HG03460 (cell line): Measurements from ENCODE around the gene SLC66A1.

Source experiments
- ATAC-seq: cut with Tn5 transposase; IDR thresholded peaks from one replicate; pipeline ENCODE4 v1.9.1; 2021; ENCODE audit not compliant: unreplicated experiment

SLC66A1 gene

GRCh38 chr1:19342062-19342750 lies 30.1 kb downstream of the SLC66A1 start:
- ATAC-seq: no peak

- no peak for ATAC-seq
Observed at GRCh38 chr1:19342894-19343616, 30.9 kb downstream of the SLC66A1 start.

GRCh38 chr1:19343617-19344350 lies 31.7 kb downstream of the SLC66A1 start:
- no peak for ATAC-seq

DNA sequence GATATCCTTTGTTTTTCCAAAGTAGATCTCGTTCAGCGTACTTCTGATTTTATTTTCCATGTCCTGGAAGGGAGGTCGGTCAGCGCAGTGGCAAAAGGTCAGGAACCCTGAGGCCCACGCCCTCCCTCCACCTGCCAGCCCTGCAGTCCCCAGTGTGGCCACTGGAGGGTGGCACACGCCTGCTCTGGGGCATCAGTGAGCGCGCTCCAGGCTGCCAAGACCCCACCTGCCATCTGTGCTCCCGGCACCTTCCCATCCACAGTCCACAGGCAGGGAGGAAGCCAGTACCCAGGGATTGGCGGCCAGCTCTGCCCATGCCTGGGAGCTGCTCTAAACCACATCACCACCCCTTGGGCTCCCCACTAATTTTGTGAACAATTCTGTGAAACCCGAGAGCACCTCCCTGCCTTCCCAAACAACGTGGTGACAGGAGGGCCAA lies 32.3 kb downstream of the SLC66A1 start:
- ATAC-seq: no peak

- ATAC-seq: no peak
Observed at GRCh38 chr1:19344831-19345230, 32.7 kb downstream of the SLC66A1 start.

DNA sequence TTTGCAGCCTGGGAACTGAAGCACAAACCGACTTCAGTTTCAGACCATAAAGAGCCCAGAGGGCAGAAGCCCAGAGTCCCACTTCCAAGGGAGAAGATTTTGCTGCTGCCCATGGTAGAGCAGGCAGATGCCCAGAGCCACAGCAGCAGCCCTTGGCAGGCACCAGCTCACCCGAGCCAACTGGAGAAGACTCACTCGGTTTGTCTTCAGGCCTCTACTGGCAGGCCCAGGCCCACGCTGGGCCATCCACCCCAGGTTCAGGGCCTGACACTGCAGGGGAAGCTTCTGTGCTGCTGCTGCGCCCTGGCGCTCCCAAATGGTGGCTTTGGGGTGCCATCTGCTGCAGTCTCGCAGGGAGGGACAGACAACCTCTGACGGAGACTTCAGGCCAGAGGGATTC lies 33.3 kb downstream of the SLC66A1 start:
- no peak for ATAC-seq

DNA sequence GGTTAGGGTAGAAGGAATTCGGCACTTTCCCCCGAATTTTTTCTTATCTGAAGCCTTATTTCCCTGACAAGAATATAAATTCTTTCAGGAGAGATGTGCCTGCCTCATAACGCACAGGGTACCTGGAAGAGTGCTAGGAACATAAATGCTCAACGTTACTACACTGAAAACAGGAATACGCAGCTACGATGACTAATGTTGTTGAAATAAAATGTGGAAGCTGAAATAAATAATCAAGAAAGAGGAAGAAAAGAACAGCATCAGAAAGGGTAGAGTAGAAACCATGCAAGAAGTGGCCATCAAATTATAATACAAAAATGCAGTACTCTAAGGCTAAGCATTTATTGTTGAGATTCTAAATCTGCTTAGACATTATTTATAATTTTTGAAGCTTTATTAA lies 33.9 kb downstream of the SLC66A1 start:
- ATAC-seq: no peak

- ATAC-seq: no peak
Observed at GRCh38 chr1:19347533-19348172, 35.5 kb downstream of the SLC66A1 start.

DNA sequence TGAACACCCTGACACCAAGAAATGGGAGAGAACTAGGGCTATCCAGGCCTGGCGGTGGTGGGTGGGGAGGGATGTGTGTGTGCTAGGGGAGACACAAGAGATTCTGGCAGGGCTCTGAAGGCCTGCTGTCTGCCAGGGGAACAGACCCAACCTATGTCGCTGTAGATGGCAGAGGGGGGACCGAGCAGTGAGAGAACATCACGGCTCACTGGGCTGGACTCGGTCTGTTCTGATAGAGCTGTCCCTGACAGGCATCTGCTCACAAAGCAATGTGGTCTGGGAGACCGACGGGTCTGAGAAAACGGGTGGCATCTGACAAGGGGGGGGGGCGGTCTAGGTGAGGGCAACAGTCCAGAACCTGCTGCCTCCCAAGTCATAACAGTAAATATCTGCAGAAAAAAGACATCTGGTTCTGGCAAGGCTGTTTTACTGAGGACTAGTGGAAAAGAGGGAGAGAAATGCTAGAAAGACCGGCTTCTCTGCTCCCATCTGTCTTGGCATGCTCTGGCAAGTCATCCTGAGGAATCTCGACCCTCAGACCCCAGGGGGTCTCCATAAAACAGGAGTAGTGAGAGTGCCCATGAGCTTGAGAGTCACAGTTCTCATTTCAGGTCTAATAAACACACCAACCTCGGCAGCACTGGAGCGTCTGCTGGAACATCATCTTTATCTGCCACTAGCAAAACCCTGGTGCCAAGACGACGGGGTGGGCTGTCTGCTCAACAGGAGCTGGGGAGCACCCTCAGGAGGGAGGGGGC lies 36.5 kb downstream of the SLC66A1 start:
- no peak for ATAC-seq

DNA sequence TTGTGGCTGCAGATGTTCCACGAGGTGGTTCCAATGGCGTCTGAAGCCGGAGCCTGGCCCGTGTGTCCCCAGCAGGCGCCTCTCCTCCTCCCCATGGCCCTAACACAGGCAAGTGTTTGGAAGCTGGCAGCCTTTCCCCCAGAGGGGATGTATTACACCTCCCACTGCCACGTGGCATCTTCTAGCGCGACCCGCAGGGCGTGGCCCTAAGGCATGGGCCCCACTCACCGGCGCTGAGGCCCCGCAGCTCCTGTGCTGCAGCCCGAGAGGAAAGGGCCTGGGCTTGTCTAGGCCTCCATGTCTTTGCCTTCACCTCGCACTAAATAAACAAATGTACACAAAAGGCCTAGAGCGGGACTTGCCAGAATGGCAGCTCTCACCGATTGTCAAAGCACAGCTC lies 37.9 kb downstream of the SLC66A1 start:
- ATAC-seq: no peak

DNA sequence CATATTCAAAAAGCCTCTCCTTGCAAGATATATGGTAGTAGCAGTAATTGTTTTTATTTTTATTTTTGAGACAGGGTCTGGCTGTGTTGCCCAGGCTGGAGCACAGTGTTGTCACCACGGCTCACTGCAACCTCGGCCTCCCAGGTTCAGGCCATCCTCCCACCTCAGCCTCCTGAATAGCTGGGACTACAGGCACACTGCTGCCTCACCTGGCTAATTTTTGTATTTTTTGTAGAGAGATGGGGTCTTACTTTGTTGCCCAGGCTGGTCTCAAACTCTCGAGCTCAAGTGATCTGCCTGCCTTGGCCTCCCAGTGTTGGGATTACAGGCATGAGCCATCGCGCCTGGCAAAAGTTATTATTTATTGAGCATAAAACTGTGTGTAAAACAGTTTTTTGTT lies 38.4 kb downstream of the SLC66A1 start:
- ATAC-seq: no peak

- no peak for ATAC-seq
Observed at GRCh38 chr1:19351873-19352272, 39.7 kb downstream of the SLC66A1 start.

DNA sequence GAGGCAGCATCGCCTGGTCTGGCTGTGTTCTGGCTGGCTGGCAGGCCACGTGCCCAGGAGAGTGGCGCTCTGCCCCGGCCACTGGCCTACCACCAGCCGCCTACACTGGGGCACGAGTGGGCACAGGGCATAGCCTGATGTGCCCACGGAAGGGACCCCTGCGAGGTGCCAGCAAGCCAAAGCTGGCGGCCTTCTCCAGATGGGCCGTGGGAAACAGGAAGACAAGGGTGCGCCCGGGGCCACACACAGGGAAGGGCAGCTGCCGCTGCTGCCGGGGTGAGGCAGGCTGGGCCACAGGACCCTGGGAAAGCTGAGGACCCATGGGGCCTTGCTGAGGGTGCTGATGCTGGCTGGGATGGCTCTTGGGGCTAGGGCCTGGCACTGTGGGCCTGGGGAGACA lies 40.7 kb downstream of the SLC66A1 start:
- no peak for ATAC-seq

- ATAC-seq: no peak
Observed at GRCh38 chr1:19353596-19353995, 41.5 kb downstream of the SLC66A1 start.

GRCh38 chr1:19354531-19354981 lies 42.4 kb downstream of the SLC66A1 start:
- no peak for ATAC-seq

DNA sequence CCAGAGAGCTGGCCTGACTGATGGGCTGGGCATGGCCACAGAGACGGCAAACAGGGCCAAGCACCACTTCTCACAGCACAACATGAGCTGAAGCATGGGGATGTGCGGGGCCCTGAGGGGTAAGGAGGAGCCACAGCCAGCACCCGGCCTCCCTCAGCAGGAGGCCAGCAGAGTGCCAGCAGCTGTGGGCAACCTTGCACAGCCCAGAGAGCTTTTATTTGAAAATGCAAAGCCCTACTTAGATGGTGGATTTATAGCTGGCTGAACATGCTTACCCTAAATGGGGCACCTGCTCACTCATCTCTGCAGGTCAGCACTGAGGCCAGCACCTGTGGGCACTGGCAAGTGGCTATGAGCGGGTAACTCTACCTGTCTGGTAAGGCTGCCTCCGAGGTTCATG lies 44.1 kb downstream of the SLC66A1 start:
- ATAC-seq: no peak

GRCh38 chr1:19357299-19357986 lies 45.3 kb downstream of the SLC66A1 start:
- ATAC-seq: no peak

- no peak for ATAC-seq
Observed at GRCh38 chr1:19358710-19359109, 46.6 kb downstream of the SLC66A1 start.

- no peak for ATAC-seq
Observed at GRCh38 chr1:19359357-19359756, 47.2 kb downstream of the SLC66A1 start.

- ATAC-seq: no peak
Observed at GRCh38 chr1:19360016-19360415, 47.9 kb downstream of the SLC66A1 start.
